GM18498 (cell line): Measurements from ENCODE around the gene IGSF21.

Experiments
- ATAC-seq: cut with Tn5 transposase; IDR thresholded peaks from one replicate; pipeline ENCODE4 v1.9.1; 2021; ENCODE audit warnings: mild to moderate bottlenecking, moderate library complexity; ENCODE audit not compliant: unreplicated experiment

Gene IGSF21

GRCh38 chr1:18256282-18257235 lies 149.0 kb downstream of the IGSF21 start:
- no peak for ATAC-seq

GRCh38 chr1:18257778-18258177 lies 150.2 kb downstream of the IGSF21 start:
- ATAC-seq = no peak

- no peak for ATAC-seq
These were observed 154.3 kb downstream of the IGSF21 start for GRCh38 chr1:18261891-18262290.

- no peak for ATAC-seq
These were observed 155.1 kb downstream of the IGSF21 start for GRCh38 chr1:18262726-18263125.

GRCh38 chr1:18263547-18264120 lies 156.0 kb downstream of the IGSF21 start:
- ATAC-seq = no peak

- no peak for ATAC-seq
These were observed 156.9 kb downstream of the IGSF21 start for GRCh38 chr1:18264450-18265039.

- no peak for ATAC-seq
These were observed 158.0 kb downstream of the IGSF21 start for GRCh38 chr1:18265641-18266040.

GRCh38 chr1:18266391-18266790 lies 158.8 kb downstream of the IGSF21 start:
- no peak for ATAC-seq

GRCh38 chr1:18271336-18271735 lies 163.7 kb downstream of the IGSF21 start:
- ATAC-seq = no peak

GRCh38 chr1:18278946-18279345 lies 171.3 kb downstream of the IGSF21 start:
- ATAC-seq = no peak

DNA sequence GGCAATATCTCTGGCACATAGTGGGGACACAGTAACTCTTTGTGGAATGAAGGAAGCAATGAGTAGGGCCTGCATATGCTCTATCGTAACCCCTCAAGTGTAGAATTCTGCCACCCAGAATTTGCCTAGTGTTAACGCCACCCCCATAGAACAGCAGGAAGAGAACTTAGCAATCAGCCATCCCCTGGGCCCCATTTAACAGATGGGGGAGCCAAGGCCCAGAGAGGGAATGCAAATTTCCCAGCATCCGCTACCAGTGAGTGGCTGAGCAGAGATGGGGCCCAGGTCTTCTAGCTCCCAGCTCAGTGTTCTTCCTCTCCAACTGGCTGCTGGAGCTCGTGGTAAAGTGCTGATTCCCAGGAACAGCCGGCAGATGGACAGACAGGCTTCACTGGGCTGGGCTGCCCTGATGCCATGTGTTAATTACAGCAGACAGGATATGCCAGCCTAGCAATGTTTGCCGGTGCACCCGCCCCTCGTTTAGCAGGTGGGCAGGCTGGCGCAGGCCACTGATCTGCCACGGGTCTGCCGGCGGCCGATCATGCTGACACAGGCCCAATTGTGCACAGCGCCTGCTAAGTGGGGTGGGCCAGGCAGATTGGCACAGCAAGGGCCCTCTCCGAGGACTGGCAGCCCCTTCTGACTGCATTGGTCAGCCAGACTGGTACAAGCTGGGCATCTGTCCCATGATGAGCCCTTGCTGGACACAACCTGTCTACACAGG lies 171.9 kb downstream of the IGSF21 start:
- ATAC-seq = no peak

GRCh38 chr1:18280956-18281355 lies 173.4 kb downstream of the IGSF21 start:
- no peak for ATAC-seq

GRCh38 chr1:18282851-18283600 lies 175.4 kb downstream of the IGSF21 start:
- no peak for ATAC-seq

- no peak for ATAC-seq
These were observed 176.2 kb downstream of the IGSF21 start for GRCh38 chr1:18283601-18284385.

DNA sequence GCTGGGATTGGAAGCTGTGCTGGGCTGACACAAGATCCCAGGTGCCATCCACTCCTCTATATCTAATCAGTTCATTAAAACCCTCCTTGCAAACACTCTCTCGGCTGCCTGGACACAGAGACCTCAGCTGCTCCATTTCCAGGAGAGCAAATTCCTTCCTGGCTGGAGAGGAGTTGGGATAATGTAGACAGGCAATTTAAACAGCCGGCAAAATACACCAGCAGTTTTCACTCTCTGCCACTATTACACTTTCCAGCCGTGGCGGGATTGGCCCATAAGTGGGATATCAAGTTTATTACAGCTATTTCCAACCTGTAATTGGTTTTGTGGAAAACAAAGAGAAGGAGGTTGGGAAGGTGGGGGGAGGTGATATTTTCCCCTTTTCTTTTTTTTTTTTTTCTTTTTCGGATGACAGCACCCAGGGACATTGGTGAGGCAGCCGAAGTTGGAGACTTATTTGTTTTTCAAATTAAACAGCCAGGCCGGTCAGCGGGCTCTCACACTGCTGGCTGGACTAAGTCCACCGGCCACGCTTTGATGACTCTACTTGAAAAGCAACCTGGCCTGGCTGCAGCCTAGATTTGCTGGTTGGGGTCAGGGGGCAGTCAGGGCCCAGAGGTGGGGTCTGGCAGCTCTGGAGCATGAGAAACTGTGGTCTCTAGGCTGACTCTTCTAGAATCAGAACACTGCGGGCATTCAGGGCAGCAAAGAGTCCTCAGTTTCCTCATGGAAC lies 177.4 kb downstream of the IGSF21 start:
- ATAC-seq = no peak

GRCh38 chr1:18285538-18285924 lies 177.9 kb downstream of the IGSF21 start:
- ATAC-seq = no peak

- no peak for ATAC-seq
These were observed 181.1 kb downstream of the IGSF21 start for GRCh38 chr1:18288722-18289121.

- no peak for ATAC-seq
These were observed 182.0 kb downstream of the IGSF21 start for GRCh38 chr1:18289597-18289996.

- ATAC-seq = no peak
These were observed 183.3 kb downstream of the IGSF21 start for GRCh38 chr1:18290740-18291412.
